ENCODE results near the gene VAV2. TPM values are rescaled to one million over a fixed set of nuclear protein-coding genes. Genes with fewer than 3 reads are reported as not detected.

The VAV2 gene
- total RNA-seq, 6 experiments from 2014 or later = 17.6 to 24.5 (median 21.7) TPM

- Mint-ChIP-seq H3K36me3 (ENCODE audit: low read depth) (peaks cover 13% of the 10 kb centered on the region), H3K4me1 (ENCODE audit: low read depth) (peaks cover 5% of the 10 kb centered on the region; the same call in 1 of the 2 replicates), H3K9me3 (no peaks in the 10 kb centered on the region), H3K4me3 (no peak overlapping the region), H3K27me3 (ENCODE audit: insufficient read depth) (no peaks in the 10 kb centered on the region), H3K27ac (no peak overlapping the region)
- no peak for DNase-seq
- no peak for TF ChIP-seq CTCF (IDR thresholded peaks at IDR 0.05)
These were observed 52.8 kb downstream of the VAV2 start for GRCh38 chr9:133939171-133939785.

GRCh38 chr9:133938753-133939152 is 53.4 kb downstream of the VAV2 start:
- Mint-ChIP-seq H3K4me3 (no peak overlapping the region), H3K27me3 (ENCODE audit: insufficient read depth) (no peaks in the 10 kb centered on the region), H3K36me3 (ENCODE audit: low read depth) (peaks cover 19% of the 10 kb centered on the region), H3K9me3 (no peaks in the 10 kb centered on the region), H3K4me1 (ENCODE audit: low read depth) (peaks cover 5% of the 10 kb centered on the region; the same call in 1 of the 2 replicates), H3K27ac (no peak overlapping the region)
- TF ChIP-seq CTCF (IDR thresholded peaks at IDR 0.05) = no peak
- no peak for DNase-seq

GRCh38 chr9:133938086-133938485 is 54.0 kb downstream of the VAV2 start:
- H3K4me1 Mint-ChIP-seq (ENCODE audit: low read depth) = peaks cover 5% of the 10 kb centered on the region; the same call in 1 of the 2 replicates

GRCh38 chr9:133937120-133937519 is 55.0 kb downstream of the VAV2 start:
- Mint-ChIP-seq H3K4me1 (ENCODE audit: low read depth) (peaks cover 5% of the 10 kb centered on the region; the same call in 1 of the 2 replicates), H3K27ac (no peak overlapping the region)
- no peak for DNase-seq

More at GRCh38 chr9:133938086-133938485, 54.0 kb downstream of the VAV2 start:
- peaks cover 25% of the 10 kb centered on the region for H3K36me3 Mint-ChIP-seq (ENCODE audit: low read depth)
- TF ChIP-seq CTCF (IDR thresholded peaks at IDR 0.05) = no peak
- no peak overlapping the region for H3K27ac Mint-ChIP-seq
- H3K4me3 Mint-ChIP-seq = no peak overlapping the region
- DNase-seq = no peak
- H3K27me3 Mint-ChIP-seq (ENCODE audit: insufficient read depth) = no peaks in the 10 kb centered on the region
- H3K9me3 Mint-ChIP-seq = no peaks in the 10 kb centered on the region

GRCh38 chr9:133935328-133936005 is 56.7 kb downstream of the VAV2 start:
- H3K4me1 Mint-ChIP-seq (ENCODE audit: low read depth) = peaks cover 5% of the 10 kb centered on the region; the same call in 1 of the 2 replicates
- no peak for DNase-seq
- H3K27ac Mint-ChIP-seq = no peak overlapping the region
- H3K36me3 Mint-ChIP-seq (ENCODE audit: low read depth) = peaks cover 23% of the 10 kb centered on the region
- no peak overlapping the region for H3K4me3 Mint-ChIP-seq
- no peaks in the 10 kb centered on the region for H3K27me3 Mint-ChIP-seq (ENCODE audit: insufficient read depth)
- no peaks in the 10 kb centered on the region for H3K9me3 Mint-ChIP-seq
- TF ChIP-seq CTCF (IDR thresholded peaks at IDR 0.05) = no peak

More at GRCh38 chr9:133937120-133937519, 55.0 kb downstream of the VAV2 start:
- peaks cover 26% of the 10 kb centered on the region for H3K36me3 Mint-ChIP-seq (ENCODE audit: low read depth)
- H3K27me3 Mint-ChIP-seq (ENCODE audit: insufficient read depth) = no peaks in the 10 kb centered on the region
- no peak for TF ChIP-seq CTCF (IDR thresholded peaks at IDR 0.05)
- H3K4me3 Mint-ChIP-seq = no peak overlapping the region
- no peaks in the 10 kb centered on the region for H3K9me3 Mint-ChIP-seq
